Right lobe of liver (tissue), 4 donors: ENCODE measurements around the gene RSPH4A.
A peak's percentile ranks its signal among the peaks of the same experiment; 100 is the strongest.

ENCODE experiments used
- CTCF ChIP-seq, 4 donors: fragments of 200-600 bp in 3 of 4; fragments of 450-650 bp in 1 of 4; IDR thresholded peaks; one replicate each; pipeline versions ENCODE4 v1.5.1 to v1.8.0; 2016 to 2022; ENCODE audit warnings: antibody characterized with exemption in 4 of 4, mild to moderate bottlenecking in 2 of 4
- POLR2A ChIP-seq: fragments of 450-650 bp; IDR thresholded peaks from one replicate; pipeline ENCODE4 v1.6.1; 2017; ENCODE audit warnings: antibody characterized with exemption, mild to moderate bottlenecking
- donor health status: DM: no; HTN: no; CAD: no.
- donor health status: DM: no; HTN: no; CAD: no.
- donor health status: DM: no; HTN: yes; CAD: no.

DNA sequence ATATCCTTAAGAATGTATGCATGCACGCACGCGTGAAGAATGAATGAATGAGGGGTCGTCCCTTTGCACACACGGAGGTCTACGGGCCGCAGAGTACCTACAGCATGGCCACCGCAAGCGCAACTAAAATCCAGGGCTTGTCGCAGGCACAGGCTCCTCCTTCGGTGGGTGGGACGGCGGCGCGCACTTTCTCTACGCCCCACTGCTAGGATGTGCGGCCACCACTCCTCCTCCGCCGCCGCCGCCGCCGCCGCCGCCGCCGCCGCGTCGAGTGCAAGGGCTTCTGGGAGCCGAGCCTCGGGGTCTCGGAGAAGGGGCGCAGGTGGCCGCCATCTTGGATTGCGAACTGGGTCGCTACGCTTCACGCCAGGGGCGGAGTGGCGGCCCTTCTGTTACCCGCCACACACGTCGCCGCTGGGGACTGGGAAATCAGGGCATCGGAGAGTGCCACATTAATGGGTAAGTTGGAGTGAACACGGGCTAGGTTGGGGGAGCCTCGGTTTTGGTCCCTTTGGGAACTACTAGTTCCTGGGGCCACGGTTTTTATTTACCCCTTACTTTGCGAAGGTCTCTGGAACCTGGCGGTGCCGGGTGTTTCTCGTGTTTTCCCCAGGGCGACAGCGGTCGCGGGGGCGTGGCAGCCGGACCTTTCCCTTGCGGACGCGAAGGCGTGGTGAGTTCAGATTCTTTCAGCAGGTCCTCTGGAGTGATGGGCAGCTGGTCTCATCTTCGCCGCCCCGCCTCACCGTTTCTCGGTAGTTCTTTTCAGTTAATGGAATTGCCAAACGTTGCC lies 64.8 kb downstream of the RSPH4A start, which contains the start of gene KPNA5:
- TF ChIP-seq CTCF (IDR thresholded peaks at IDR 0.05), result no peak
- peak; percentile 65 for TF ChIP-seq POLR2A
